ENCODE results near the gene PKD1. TPM values are rescaled to one million over a fixed set of nuclear protein-coding genes. Genes with fewer than 3 reads are reported as not detected.

The PKD1 gene
- total RNA-seq, 1 experiment from 2014 or later, result 14.1 TPM

GRCh38 chr16:2087748-2088631, 47.7 kb downstream of the PKD1 start:
- DNase-seq (ENCODE audit: low spot score), result no peak

- no peak for DNase-seq (ENCODE audit: low spot score)
Measured at GRCh38 chr16:2086812-2087747, 48.6 kb downstream of the PKD1 start.

GRCh38 chr16:2086106-2086742, 49.5 kb downstream of the PKD1 start:
- DNase-seq (ENCODE audit: low spot score), result no peak

- no peak for DNase-seq (ENCODE audit: low spot score)
Measured at GRCh38 chr16:2085669-2086068, 50.0 kb downstream of the PKD1 start.

GRCh38 chr16:2084895-2085625, 50.6 kb downstream of the PKD1 start:
- DNase-seq (ENCODE audit: low spot score), result no peak

- no peak for DNase-seq (ENCODE audit: low spot score)
Measured at GRCh38 chr16:2083876-2084780, 51.6 kb downstream of the PKD1 start.

GRCh38 chr16:2083409-2083808, 52.3 kb downstream of the PKD1 start:
- DNase-seq (ENCODE audit: low spot score), result no peak

GRCh38 chr16:2082983-2083364, 52.7 kb downstream of the PKD1 start:
- DNase-seq (ENCODE audit: low spot score), result no peak

GRCh38 chr16:2082171-2082982, 53.3 kb downstream of the PKD1 start:
- no peak for DNase-seq (ENCODE audit: low spot score)

GRCh38 chr16:2081201-2082084, 54.3 kb downstream of the PKD1 start:
- no peak for DNase-seq (ENCODE audit: low spot score)

- no peak for DNase-seq (ENCODE audit: low spot score)
Measured at GRCh38 chr16:2079991-2080390, 55.7 kb downstream of the PKD1 start.

- DNase-seq (ENCODE audit: low spot score), result no peak
Measured at GRCh38 chr16:2079311-2079800, 56.3 kb downstream of the PKD1 start.

GRCh38 chr16:2078691-2079090, 57.0 kb downstream of the PKD1 start:
- DNase-seq (ENCODE audit: low spot score), result no peak

- DNase-seq (ENCODE audit: low spot score), result no peak
Measured at GRCh38 chr16:2078096-2078495, 57.6 kb downstream of the PKD1 start.

- DNase-seq (ENCODE audit: low spot score), result no peak
Measured at GRCh38 chr16:2077696-2078095, 58.0 kb downstream of the PKD1 start.

- no peak for DNase-seq (ENCODE audit: low spot score)
Measured at GRCh38 chr16:2077016-2077415, 58.7 kb downstream of the PKD1 start.

GRCh38 chr16:2076072-2076865, 59.4 kb downstream of the PKD1 start:
- no peak for DNase-seq (ENCODE audit: low spot score)

Measured in H4 (cell line).